GM12878 (cell line): ENCODE data around the gene DPP9. TPM values are rescaled to one million over a fixed set of nuclear protein-coding genes. Genes with fewer than 3 reads are reported as not detected.

ENCODE experiments used
- CHD4 ChIP-seq: fragments of 200-600 bp; sonication (generic); IDR thresholded peaks from 2 replicates; pipeline ENCODE4 v1.6.1; 2016; ENCODE audit warnings: mild to moderate bottlenecking
- CUX1 ChIP-seq: IDR thresholded peaks from 2 replicates; pipeline ENCODE4 v1.6.1; 2012; ENCODE audit warnings: improper control_type of control experiment, low read depth, low read length; ENCODE audit not compliant: insufficient replicate concordance
- EP300 ChIP-seq, 2 experiments: fragments of 150-350 bp in 1 of 2; IDR thresholded peaks; 2 replicates each; pipeline ENCODE4 v1.6.1; 2011 to 2012; ENCODE audit warnings: low read depth in 2 of 2, low read length in 2 of 2, borderline replicate concordance in 1 of 2, improper control_type of control experiment in 1 of 2, inconsistent platforms in 1 of 2; ENCODE audit not compliant: control insufficient read depth in 1 of 2
- HDAC6 ChIP-seq: fragments of 200-600 bp; sonication (generic); IDR thresholded peaks from one replicate; pipeline ENCODE4 v1.8.0; 2017; ENCODE audit warnings: antibody characterized with exemption; ENCODE audit not compliant: unreplicated experiment
- NRF1 ChIP-seq: conservative IDR thresholded peaks from 2 replicates; pipeline ENCODE4 v1.6.1; 2011; ENCODE audit warnings: mild to moderate bottlenecking, low read depth, low read length, improper control_type of control experiment
- PRDM15 ChIP-seq: fragments of 450-650 bp; formaldehyde crosslinking; IDR thresholded peaks from 2 replicates; pipeline ENCODE4 v1.4.0; 2020; ENCODE audit warnings: mild to moderate bottlenecking, moderate library complexity
- SIN3A ChIP-seq: IDR thresholded peaks from 2 replicates; pipeline ENCODE4 v1.6.1; 2012; ENCODE audit warnings: low read depth, low read length, improper control_type of control experiment
- SKIL ChIP-seq: fragments of 450-650 bp; IDR thresholded peaks from 2 replicates; pipeline ENCODE4 v1.6.1; 2017; ENCODE audit warnings: mild to moderate bottlenecking, low read depth, inconsistent platforms; ENCODE audit not compliant: poor library complexity, severe bottlenecking
- SMAD1 ChIP-seq: fragments of 450-650 bp; IDR thresholded peaks from 2 replicates; pipeline ENCODE4 v1.6.1; 2018; ENCODE audit warnings: mild to moderate bottlenecking, low read depth; ENCODE audit not compliant: partially characterized antibody
- SPI1 ChIP-seq: IDR thresholded peaks from 2 replicates; pipeline ENCODE4 v1.6.1; 2011; ENCODE audit warnings: low read depth, mild to moderate bottlenecking, low read length, moderate library complexity, borderline replicate concordance; ENCODE audit not compliant: insufficient read depth
- SRF ChIP-seq, 2 experiments: IDR thresholded peaks; 2 replicates each; pipeline ENCODE4 v1.6.1; 2011; ENCODE audit warnings: low read depth in 2 of 2, low read length in 2 of 2, mild to moderate bottlenecking in 1 of 2, moderate library complexity in 1 of 2
- WRNIP1 ChIP-seq: IDR thresholded peaks from 2 replicates; pipeline ENCODE4 v1.6.1; 2011; ENCODE audit warnings: low read depth, low read length, improper control_type of control experiment, borderline replicate concordance
- polyA plus RNA-seq, 11 experiments: library from polyadenylated mRNA; depleted of rRNA in 4 of 11; unstranded in 6 of 11; stranded (reverse) in 5 of 11; fragments of >200 nt; fragmentation: Nextera tagmentation in 4 of 11; fragmentation: Illumina TruSeq in 1 of 11; extraction: Ambion mirVana in 4 of 11; extraction: Trizol in 1 of 11; gene quantifications; 1 replicate in 1 of 11; 2 replicates in 10 of 11; pipeline versions ENCODE4 v1.2.1 to v1.2.3, GENCODE V29; 2011 to 2016; ENCODE audit warnings: inconsistent platforms in 2 of 11, missing spikeins in 2 of 11, low read depth in 1 of 11
- total RNA-seq, 4 experiments: library from RNA; depleted of rRNA in 3 of 4; stranded (reverse); fragments of >200 nt in 3 of 4; fragmentation: Illumina TruSeq in 1 of 4; extraction: Trizol in 1 of 4; gene quantifications; 2 replicates each; pipeline versions ENCODE4 v1.2.1 to v1.2.3, GENCODE V29; 2013 to 2021
- TF ChIP-seq, protein P1 (sequence below): fragments of 150-350 bp; IDR thresholded peaks from 2 replicates; pipeline ENCODE4 v1.6.1; 2014; ENCODE audit warnings: mild to moderate bottlenecking, low read depth, low read length

Gene DPP9
- total and polyA plus RNA-seq, 10 of the 15 experiments (the other 5 are each of a cell fraction or from before 2014, with no cell fraction given) = 0.64 to 58.6 (median 27.6) TPM

DNA sequence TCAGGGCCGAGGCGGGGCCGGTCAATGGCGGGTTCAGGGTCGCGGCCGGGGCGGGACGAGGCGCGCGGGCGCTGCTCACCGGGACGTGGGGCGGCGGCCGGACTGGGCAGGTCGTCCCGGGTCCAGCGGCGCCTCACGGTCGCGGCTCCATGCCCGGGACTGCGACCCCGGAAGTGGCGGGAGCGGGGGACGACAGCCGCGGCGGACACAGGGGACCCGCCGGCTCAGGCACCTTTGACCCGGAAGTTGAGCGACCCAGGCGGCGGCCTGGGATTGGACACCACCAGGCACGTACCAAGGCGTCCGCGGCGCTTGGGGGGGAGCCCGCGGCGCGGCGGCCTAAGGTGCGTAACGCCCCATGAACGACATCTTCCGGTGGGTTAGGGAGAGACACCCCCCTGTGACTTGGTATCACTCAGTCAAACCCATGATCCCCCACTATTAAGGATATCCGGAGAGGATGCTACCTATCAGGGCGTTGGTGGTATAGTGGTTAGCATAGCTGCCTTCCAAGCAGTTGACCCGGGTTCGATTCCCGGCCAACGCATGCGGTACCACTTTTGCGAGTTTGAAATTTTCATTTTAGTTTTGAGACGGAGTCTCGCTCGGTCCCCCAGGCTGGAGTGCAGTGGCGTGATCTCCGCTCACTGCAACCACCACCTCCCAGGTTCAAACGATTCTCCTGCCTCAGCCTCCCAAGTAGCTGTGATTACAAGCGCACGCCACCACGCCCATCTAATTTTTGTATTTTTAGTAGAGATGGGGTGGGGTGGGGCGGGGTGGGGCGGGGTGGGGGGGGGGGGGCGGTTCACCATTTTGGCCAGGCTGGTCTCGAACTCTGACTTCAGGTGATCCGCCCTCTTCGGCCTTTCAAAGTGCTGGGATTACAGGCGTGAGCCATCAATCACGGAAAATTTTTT lies at the start of gene DPP9 (continued):
- TF ChIP-seq, protein P1, sequence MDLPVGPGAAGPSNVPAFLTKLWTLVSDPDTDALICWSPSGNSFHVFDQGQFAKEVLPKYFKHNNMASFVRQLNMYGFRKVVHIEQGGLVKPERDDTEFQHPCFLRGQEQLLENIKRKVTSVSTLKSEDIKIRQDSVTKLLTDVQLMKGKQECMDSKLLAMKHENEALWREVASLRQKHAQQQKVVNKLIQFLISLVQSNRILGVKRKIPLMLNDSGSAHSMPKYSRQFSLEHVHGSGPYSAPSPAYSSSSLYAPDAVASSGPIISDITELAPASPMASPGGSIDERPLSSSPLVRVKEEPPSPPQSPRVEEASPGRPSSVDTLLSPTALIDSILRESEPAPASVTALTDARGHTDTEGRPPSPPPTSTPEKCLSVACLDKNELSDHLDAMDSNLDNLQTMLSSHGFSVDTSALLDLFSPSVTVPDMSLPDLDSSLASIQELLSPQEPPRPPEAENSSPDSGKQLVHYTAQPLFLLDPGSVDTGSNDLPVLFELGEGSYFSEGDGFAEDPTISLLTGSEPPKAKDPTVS = peak; percentile 87; the same call in 1 of the 2 replicates
- no peak for TF ChIP-seq CHD4
- no peak for TF ChIP-seq HDAC6
- TF ChIP-seq SPI1 = no peak
- peak; percentile 84; the same call in 1 of the 2 replicates for TF ChIP-seq SIN3A
- TF ChIP-seq SRF (IDR thresholded peaks at IDR 0.05; ENCODE audit: low read depth in 2 of 2, low read length in 2 of 2) = peak; percentile 11 to 82; a peak in 2 of 4 replicates
- no peak for TF ChIP-seq PRDM15 (CRISPR knock-in tag)
- TF ChIP-seq SMAD1 = no peak
- TF ChIP-seq NRF1 = no peak
- TF ChIP-seq WRNIP1 = 0 out of 2 replicates have a peak, but pooled peaks have one; percentile 72
- peak; percentile 94 for TF ChIP-seq SKIL
- no peak for TF ChIP-seq CUX1
- peak; percentile 48 to 85; a peak in 3 of 4 replicates for TF ChIP-seq EP300 (IDR thresholded peaks at IDR 0.05; ENCODE audit: borderline replicate concordance in 1 of 2, control insufficient read depth in 1 of 2, low read depth in 2 of 2, low read length in 2 of 2)
